Fibroblast of peridontal ligament (primary cell): Measurements from ENCODE around the gene HECTD4.
"Not testable (repeated sequence)": the region's sequence is repeated elsewhere in the genome, so short reads cannot be mapped to it uniquely, and the experiment has no call there.

ENCODE experiments used
- DNase-seq: peaks from one replicate; pipeline ENCODE4 v3.0.0-alpha.2; 2010; ENCODE audit errors: extremely low read depth

The HECTD4 gene

GRCh38 chr12:112353393-112353792, 28.8 kb downstream of the HECTD4 start:
- peak; percentile 48 for DNase-seq

- no peak for DNase-seq
Observed at GRCh38 chr12:112352921-112353320, 29.3 kb downstream of the HECTD4 start.

- DNase-seq = peak; percentile 19
Observed at GRCh38 chr12:112350593-112351592, 31.3 kb downstream of the HECTD4 start.

- DNase-seq = no peak
Observed at GRCh38 chr12:112349431-112349830, 32.8 kb downstream of the HECTD4 start.

DNA sequence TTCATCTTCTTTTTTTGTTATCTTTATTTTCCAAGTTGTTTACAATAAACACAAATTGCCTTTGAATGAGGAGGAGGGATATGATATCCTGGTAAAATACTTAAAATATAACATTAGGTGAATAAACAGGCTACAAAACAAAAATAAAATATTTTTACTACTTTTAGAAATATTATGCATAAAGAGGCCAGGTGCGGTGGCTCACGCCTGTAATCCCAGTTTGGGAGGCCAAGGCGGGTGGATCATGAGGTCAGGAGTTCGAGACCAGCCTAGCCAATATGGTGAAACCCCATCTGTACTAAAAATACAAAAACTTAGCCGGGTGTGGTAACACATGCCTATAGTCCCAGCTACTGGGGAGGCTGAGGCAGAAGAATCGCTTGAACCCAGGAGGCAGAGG, 33.3 kb downstream of the HECTD4 start:
- not testable (repeated sequence) for DNase-seq

GRCh38 chr12:112347581-112347982, 34.6 kb downstream of the HECTD4 start:
- peak; percentile 50 for DNase-seq

GRCh38 chr12:112346194-112346593, 36.0 kb downstream of the HECTD4 start:
- DNase-seq = no peak

DNA sequence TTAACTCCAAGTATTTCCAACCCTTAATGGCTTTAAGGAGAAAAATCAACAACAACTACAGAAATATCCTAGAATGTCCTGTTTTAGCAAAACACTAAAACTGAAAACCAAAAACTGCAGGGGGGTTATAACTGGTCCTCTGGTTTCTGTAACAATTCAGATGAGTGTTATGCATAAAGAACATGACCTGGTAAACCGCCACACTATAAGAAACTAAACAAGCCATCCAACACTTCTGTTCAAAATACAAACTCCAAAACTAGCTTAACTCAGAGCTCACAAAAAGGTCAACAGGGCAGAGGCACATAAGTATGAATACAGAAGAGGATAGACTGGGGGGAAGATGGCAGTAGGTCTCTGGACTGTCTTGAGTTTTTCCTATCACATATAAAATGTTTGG, 38.0 kb downstream of the HECTD4 start:
- no peak for DNase-seq

DNA sequence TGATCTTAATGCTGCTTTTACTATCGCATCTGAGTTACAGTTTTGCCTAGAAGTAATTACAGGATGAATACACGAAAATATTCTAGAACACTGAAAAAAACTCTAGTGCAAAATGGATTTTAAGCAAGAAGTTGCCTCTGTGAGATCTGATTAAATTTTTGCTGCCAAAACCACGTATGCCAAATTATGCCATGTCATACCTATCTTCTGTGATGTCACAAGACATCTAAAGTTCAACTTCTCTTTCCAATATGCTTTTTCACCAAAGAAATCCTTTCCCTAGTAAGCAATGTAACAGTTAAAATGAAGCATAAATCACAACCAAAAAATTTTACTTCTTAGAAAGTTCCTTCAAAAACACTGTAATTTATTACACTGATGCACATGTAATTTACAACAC, 39.6 kb downstream of the HECTD4 start:
- DNase-seq = peak; percentile 21

DNA sequence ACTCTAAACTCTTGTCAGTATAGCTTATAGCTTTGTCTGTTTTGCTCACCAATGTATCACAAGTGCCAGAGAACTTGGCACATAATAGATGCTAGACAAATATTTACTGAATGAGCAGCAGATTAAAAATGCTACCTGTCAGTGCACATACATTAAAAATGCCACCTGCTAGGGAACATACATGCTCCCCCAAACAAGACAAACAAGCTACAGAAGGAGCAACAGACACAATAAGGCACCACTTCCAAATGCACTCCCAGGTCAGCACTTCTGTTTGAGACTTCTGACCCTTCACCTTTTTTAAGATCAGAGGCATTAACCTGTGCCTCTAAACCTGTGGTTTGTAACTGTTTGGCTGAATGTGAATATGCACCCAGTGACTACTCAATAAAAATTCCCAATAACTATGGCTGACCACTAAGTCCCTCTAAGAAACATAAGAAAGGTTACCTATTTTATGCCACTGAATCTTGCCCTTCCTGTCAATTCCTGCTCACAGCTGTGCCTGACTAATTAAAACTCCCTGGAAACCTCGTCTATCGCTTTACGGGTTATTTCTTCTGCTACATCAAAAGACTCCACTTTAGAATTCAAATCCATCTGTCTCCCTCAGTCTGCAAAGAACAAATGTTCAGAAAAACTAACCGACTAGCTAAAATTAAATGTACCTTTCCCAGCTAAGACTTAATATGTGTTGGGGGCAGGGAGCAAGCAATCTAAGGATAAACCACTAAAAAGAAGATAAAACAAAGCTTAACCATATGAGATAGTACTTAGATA, 41.0 kb downstream of the HECTD4 start:
- DNase-seq = no peak

GRCh38 chr12:112340230-112340629, 42.0 kb downstream of the HECTD4 start:
- DNase-seq = no peak

GRCh38 chr12:112334999-112335398, 47.2 kb downstream of the HECTD4 start:
- not testable (repeated sequence) for DNase-seq

GRCh38 chr12:112333019-112333418, 49.2 kb downstream of the HECTD4 start:
- no peak for DNase-seq

DNA sequence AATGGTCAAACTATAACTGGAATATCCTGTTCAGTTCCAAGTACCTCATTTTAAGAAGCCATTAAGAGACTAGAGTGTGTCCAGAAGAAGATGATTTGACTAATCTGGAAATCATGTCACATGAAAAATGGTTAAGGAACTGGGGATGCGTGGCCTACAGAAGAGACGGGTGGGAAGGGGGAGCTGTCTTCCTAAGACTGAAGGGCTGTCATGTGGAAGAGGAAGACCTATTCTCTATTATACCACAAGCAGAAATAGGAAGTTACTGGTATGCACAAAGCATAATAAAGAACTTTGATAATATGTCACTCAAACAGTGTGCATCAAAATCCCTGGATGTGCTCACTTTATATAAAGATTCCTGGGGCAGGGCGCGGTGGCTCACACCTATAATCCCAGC, 50.3 kb downstream of the HECTD4 start:
- no peak for DNase-seq

- DNase-seq = no peak
Observed at GRCh38 chr12:112330706-112331105, 51.5 kb downstream of the HECTD4 start.

DNA sequence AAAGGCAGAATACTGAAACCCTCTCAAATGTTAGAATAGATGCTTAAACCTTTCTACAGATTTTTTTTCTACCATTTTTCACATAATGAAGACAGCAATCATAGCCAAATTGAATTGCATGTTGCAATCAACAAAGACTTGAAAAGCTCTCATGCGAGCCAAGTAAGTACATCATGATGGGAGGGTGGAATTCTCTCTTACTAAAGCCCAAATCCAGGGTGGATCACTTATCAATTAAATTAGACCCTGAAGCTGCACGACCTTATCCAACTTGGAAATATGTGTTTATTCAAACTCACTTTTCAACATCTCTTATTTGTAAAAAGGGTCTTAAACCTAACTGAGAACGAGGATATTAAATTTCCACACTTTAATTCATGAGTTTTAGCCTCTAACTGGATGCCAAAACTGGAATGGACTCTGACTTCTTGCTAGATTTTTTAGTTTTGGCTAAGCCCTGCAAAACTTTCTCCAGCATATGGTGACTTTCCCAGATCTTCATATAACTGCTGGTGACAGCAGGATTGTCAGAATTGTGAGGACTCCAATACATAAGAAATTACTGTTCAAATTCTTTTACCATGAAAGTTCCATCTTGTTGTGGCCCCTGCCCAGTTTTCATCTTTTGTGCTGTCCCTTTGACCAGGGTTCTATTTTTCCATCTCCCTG, 53.6 kb downstream of the HECTD4 start:
- DNase-seq = peak; percentile 53

DNA sequence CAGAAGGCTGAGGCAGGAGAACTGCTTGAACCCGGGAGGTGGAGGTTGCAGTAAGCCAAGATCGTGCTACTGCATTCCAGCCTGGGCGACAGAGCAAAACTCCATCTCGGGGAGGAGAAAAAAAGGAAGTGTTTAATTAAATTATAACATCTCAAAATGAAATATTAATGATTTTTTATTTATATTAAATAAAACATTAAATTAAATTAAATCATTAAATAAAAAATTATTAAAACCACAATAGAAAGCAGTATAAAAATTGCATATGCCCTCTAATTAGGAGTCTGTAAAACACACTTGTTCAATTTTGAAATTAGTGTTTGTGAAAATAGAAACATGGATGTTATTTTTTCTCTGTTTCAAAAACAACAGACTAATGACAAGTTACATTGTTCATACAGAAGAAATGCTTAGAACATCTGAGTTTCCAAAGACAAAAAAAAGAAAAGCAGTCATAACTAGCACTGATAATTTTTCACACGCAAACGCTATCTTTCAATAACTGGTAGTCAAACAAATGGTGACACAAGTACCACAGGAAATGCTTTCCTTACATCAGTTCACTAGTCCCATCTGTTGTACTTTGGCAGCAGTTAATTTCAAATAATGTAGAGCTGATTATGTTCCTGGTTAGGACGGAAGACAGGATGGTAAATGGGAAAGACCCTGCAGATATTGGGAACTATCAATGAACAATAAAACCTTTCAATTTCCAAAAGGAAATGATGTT, 54.9 kb downstream of the HECTD4 start:
- no peak for DNase-seq

GRCh38 chr12:112325622-112326207, 56.5 kb downstream of the HECTD4 start:
- no peak for DNase-seq

- no peak for DNase-seq
Observed at GRCh38 chr12:112325157-112325556, 57.1 kb downstream of the HECTD4 start.

- no peak for DNase-seq
Observed at GRCh38 chr12:112322882-112323547, 59.2 kb downstream of the HECTD4 start.
